H1 (cell line): ENCODE measurements around the gene NLRP6. TPM values are rescaled to one million over a fixed set of nuclear protein-coding genes. Genes with fewer than 3 reads are reported as not detected.

Experiments used
- CTCF ChIA-PET: fragments of 300-600 bp; sonication (Branson Sonifier 250); formaldehyde crosslinking; loops from one replicate; lab custom pipeline; 2021; ENCODE audit not compliant: partially characterized antibody; lab: Charles Lee
- POLR2A ChIA-PET: fragments of 300-600 bp; sonication (Branson Sonifier 250); formaldehyde crosslinking; loops from one replicate; lab custom pipeline; 2021; ENCODE audit warnings: inconsistent platforms; ENCODE audit not compliant: partially characterized antibody; lab: Charles Lee
- DNase-seq, 2 experiments: peaks; one replicate each; pipeline versions ENCODE4 v3.0.0 to v3.0.0-alpha.2; 2010 to 2022; ENCODE audit warnings: low spot score in 2 of 2, low read depth in 1 of 2, mixed read lengths in 1 of 2
- FAIRE-seq: peaks from 2 replicates; lab custom pipeline; 2011; peaks lifted over from hg19 to GRCh38; lab: Jason Lieb, UNC
- H2AFZ ChIP-seq: 2 replicates; pipeline ENCODE4 v1.8.1; 2012; ENCODE audit warnings: low read length, inconsistent platforms
- H2AK5ac ChIP-seq: 2 replicates; pipeline ENCODE4 v1.6.1; 2013; ENCODE audit warnings: low read depth, low read length
- H2BK120ac ChIP-seq: replicated peaks from 2 replicates; pipeline ENCODE3; 2013; ENCODE audit warnings: low read depth, low read length, inconsistent platforms
- H2BK12ac ChIP-seq: 2 replicates; pipeline ENCODE4 v1.6.1; 2013; ENCODE audit warnings: low read depth, low read length
- H2BK15ac ChIP-seq: 2 replicates; pipeline ENCODE4 v1.6.1; 2013; ENCODE audit warnings: low read length
- H2BK20ac ChIP-seq: 2 replicates; pipeline ENCODE4 v1.6.1; 2013; ENCODE audit warnings: low read length
- H2BK5ac ChIP-seq: 2 replicates; pipeline ENCODE4 v1.6.1; 2013; ENCODE audit warnings: low read depth, low read length
- H3K14ac ChIP-seq: 2 replicates; pipeline ENCODE4 v1.6.1; 2013; ENCODE audit warnings: inconsistent platforms; ENCODE audit not compliant: insufficient read length
- H3K18ac ChIP-seq: 2 replicates; pipeline ENCODE4 v1.6.1; 2013; ENCODE audit warnings: low read length; ENCODE audit errors: extremely low read depth
- H3K23ac ChIP-seq: 2 replicates; pipeline ENCODE4 v1.6.1; 2013; ENCODE audit warnings: inconsistent platforms; ENCODE audit not compliant: insufficient read length
- H3K23me2 ChIP-seq: 2 replicates; pipeline ENCODE4 v1.6.1; 2013; ENCODE audit warnings: low read depth, low read length
- H3K27ac ChIP-seq: 2 replicates; pipeline ENCODE4 v1.6.1; 2011; ENCODE audit warnings: low read depth, low read length, inconsistent platforms
- H3K27me3 ChIP-seq, 4 experiments: replicated peaks in 1 of 4; 1 replicate in 1 of 4; 2 replicates in 3 of 4; pipeline versions ENCODE4 v1.6.1 to v1.8.1; 2011 to 2013; ENCODE audit warnings: low read length in 3 of 4, mild to moderate bottlenecking in 3 of 4, inconsistent platforms in 2 of 4, mixed read lengths in 2 of 4, moderate library complexity in 1 of 4; ENCODE audit not compliant: control insufficient read depth in 3 of 4, insufficient read depth in 3 of 4; ENCODE audit errors: extremely low read depth in 1 of 4
- H3K36me3 ChIP-seq, 4 experiments: 2 replicates each; pipeline versions ENCODE4 v1.6.1 to v1.8.1; 2011 to 2013; ENCODE audit warnings: mild to moderate bottlenecking in 4 of 4, low read length in 3 of 4, moderate library complexity in 2 of 4, control low read depth in 1 of 4, inconsistent platforms in 1 of 4; ENCODE audit not compliant: insufficient read depth in 4 of 4, control insufficient read depth in 2 of 4
- H3K4ac ChIP-seq: replicated peaks from 2 replicates; pipeline ENCODE3; 2013; ENCODE audit warnings: low read length, low read depth, mixed read lengths, inconsistent platforms; ENCODE audit not compliant: insufficient read length
- H3K4me1 ChIP-seq, 4 experiments: replicated peaks in 1 of 4; 1 replicate in 1 of 4; 2 replicates in 3 of 4; pipeline versions ENCODE4 v1.6.1 to v1.8.1; 2011 to 2013; ENCODE audit warnings: low read length in 3 of 4, inconsistent platforms in 2 of 4, mixed read lengths in 1 of 4; ENCODE audit not compliant: insufficient read depth in 4 of 4, control insufficient read depth in 3 of 4
- H3K4me2 ChIP-seq, 2 experiments: 2 replicates each; pipeline versions ENCODE4 v1.6.1 to v1.8.1; 2011 to 2013; ENCODE audit warnings: low read depth in 2 of 2, low read length in 2 of 2, control low read depth in 1 of 2, inconsistent platforms in 1 of 2, mild to moderate bottlenecking in 1 of 2; ENCODE audit not compliant: insufficient read depth in 1 of 2
- H3K4me3 ChIP-seq, 4 experiments: fragments of 200-600, 300-600 bp in 1 of 4; sonication (generic), shearing (Covaris generic), sonication (Bioruptor Twin) in 1 of 4; 2 replicates each; pipeline versions ENCODE4 v1.5.1 to v1.8.1; 2011 to 2016; ENCODE audit warnings: low read length in 4 of 4, low read depth in 3 of 4, control low read depth in 2 of 4, inconsistent platforms in 2 of 4, mild to moderate bottlenecking in 2 of 4, mixed read lengths in 1 of 4, moderate library complexity in 1 of 4; ENCODE audit not compliant: insufficient read depth in 2 of 4; ENCODE audit errors: extremely low read depth in 1 of 4
- H3K56ac ChIP-seq: replicated peaks from 2 replicates; pipeline ENCODE3; 2013; ENCODE audit warnings: low read depth, mild to moderate bottlenecking, mixed read lengths, low read length, inconsistent platforms; ENCODE audit not compliant: insufficient read length
- H3K79me1 ChIP-seq: 2 replicates; pipeline ENCODE4 v1.6.1; 2013; ENCODE audit warnings: low read depth, low read length, control low read depth
- H3K79me2 ChIP-seq, 2 experiments: 2 replicates each; pipeline versions ENCODE4 v1.6.1 to v1.8.1; 2012 to 2013; ENCODE audit warnings: low read length in 2 of 2, mild to moderate bottlenecking in 2 of 2, inconsistent platforms in 1 of 2; ENCODE audit not compliant: insufficient read depth in 2 of 2, control insufficient read depth in 1 of 2
- H3K9ac ChIP-seq, 4 experiments: replicated peaks in 1 of 4; 1 replicate in 1 of 4; 2 replicates in 3 of 4; pipeline versions ENCODE4 v1.6.1 to v1.8.1; 2011 to 2013; ENCODE audit warnings: low read depth in 3 of 4, low read length in 3 of 4, control low read depth in 2 of 4, mild to moderate bottlenecking in 2 of 4, moderate library complexity in 2 of 4, inconsistent platforms in 1 of 4; ENCODE audit errors: extremely low read depth in 1 of 4
- H3K9me3 ChIP-seq, 2 experiments: 2 replicates each; pipeline versions ENCODE4 v1.6.1 to v1.8.1; 2012 to 2013; ENCODE audit warnings: mild to moderate bottlenecking in 2 of 2, moderate library complexity in 2 of 2, control low read depth in 1 of 2, inconsistent platforms in 1 of 2, low read depth in 1 of 2, low read length in 1 of 2, mixed read lengths in 1 of 2; ENCODE audit not compliant: insufficient read depth in 2 of 2
- H4K20me1 ChIP-seq, 2 experiments: replicated peaks in 1 of 2; 2 replicates each; pipeline versions ENCODE3 to v1.8.1; 2011 to 2013; ENCODE audit warnings: inconsistent platforms in 2 of 2, low read length in 2 of 2, mild to moderate bottlenecking in 1 of 2; ENCODE audit not compliant: insufficient read depth in 2 of 2, control insufficient read depth in 1 of 2
- H4K5ac ChIP-seq: 2 replicates; pipeline ENCODE4 v1.6.1; 2013; ENCODE audit warnings: low read length, low read depth, mixed read lengths, inconsistent platforms; ENCODE audit not compliant: insufficient read length
- H4K8ac ChIP-seq: 2 replicates; pipeline ENCODE4 v1.8.0; 2013; ENCODE audit warnings: mild to moderate bottlenecking, moderate library complexity, low read length, inconsistent platforms; ENCODE audit not compliant: insufficient read depth; ENCODE audit errors: extremely low read depth
- H4K91ac ChIP-seq: replicated peaks from 2 replicates; pipeline ENCODE3; 2013; ENCODE audit warnings: low read length, mixed read lengths, inconsistent platforms; ENCODE audit not compliant: insufficient read length
- BCL11A ChIP-seq, 2 experiments: IDR thresholded peaks; one replicate each; pipeline ENCODE4 v1.6.1; 2011; ENCODE audit warnings: low read depth in 2 of 2, low read length in 2 of 2, mild to moderate bottlenecking in 2 of 2
- CEBPB ChIP-seq: IDR thresholded peaks from 2 replicates; pipeline ENCODE4 v1.6.1; 2012; ENCODE audit warnings: low read depth, low read length
- CHD1 ChIP-seq: IDR thresholded peaks from 2 replicates; pipeline ENCODE4 v1.6.1; 2012; ENCODE audit warnings: low read depth, low read length, improper control_type of control experiment
- CTBP2 ChIP-seq: IDR thresholded peaks from 2 replicates; pipeline ENCODE4 v1.7.0; 2011; ENCODE audit warnings: borderline replicate concordance, mild to moderate bottlenecking, moderate library complexity, mixed read lengths, low read length; ENCODE audit not compliant: insufficient read depth, insufficient read length
- GTF2F1 ChIP-seq: IDR thresholded peaks from 2 replicates; pipeline ENCODE4 v1.6.1; 2012; ENCODE audit warnings: low read depth, low read length, improper control_type of control experiment, borderline replicate concordance
- NANOG ChIP-seq: IDR thresholded peaks from 2 replicates; pipeline ENCODE4 v1.6.1; 2011; ENCODE audit warnings: low read length, low read depth, mild to moderate bottlenecking, inconsistent platforms; ENCODE audit not compliant: insufficient read depth, poor library complexity, severe bottlenecking
- PHF8 ChIP-seq: fragments of 200-600 bp; sonication (generic); conservative IDR thresholded peaks from 2 replicates; pipeline ENCODE4 v1.7.1; 2012; ENCODE audit warnings: low read depth, mild to moderate bottlenecking, inconsistent platforms, low read length, moderate library complexity
- YY1 ChIP-seq: IDR thresholded peaks from 2 replicates; pipeline ENCODE4 v1.6.1; 2011; ENCODE audit warnings: low read depth, mild to moderate bottlenecking, low read length
- ZNF274 ChIP-seq: IDR thresholded peaks from 2 replicates; pipeline ENCODE4 v1.7.0; 2012; ENCODE audit warnings: low read length, borderline replicate concordance; ENCODE audit errors: extremely low read depth
- WGBS, 2 experiments: shearing (Covaris generic) in 1 of 2; methylation state at CpG; one replicate each; pipeline versions ENCODE4 v1.1.6 to v1.1.7; 2013 to 2015; ENCODE audit warnings: low lambda C conversion rate in 2 of 2, mixed read lengths in 2 of 2, inconsistent platforms in 1 of 2, low coverage in 1 of 2, missing lambda C conversion rate in 1 of 2; ENCODE audit not compliant: insufficient replicate concordance in 2 of 2, insufficient coverage in 1 of 2, insufficient read length in 1 of 2; ENCODE audit errors: extremely low coverage in 1 of 2, missing lambda C conversion rate in 1 of 2; 5-methylcytosine and 5-hydroxymethylcytosine counted together
- polyA plus RNA-seq, 7 experiments: library from polyadenylated mRNA; depleted of rRNA in 3 of 7; stranded (reverse) in 5 of 7; unstranded in 2 of 7; fragments of >200 nt in 5 of 7; fragments of 200-250 nt in 2 of 7; gene quantifications; 1 replicate in 5 of 7; 2 replicates in 1 of 7; 4 replicates in 1 of 7; pipeline versions ENCODE4 v1.2.1 to v1.2.3, GENCODE V29; 2011 to 2013; ENCODE audit warnings: missing spikeins in 2 of 7, mixed read lengths in 2 of 7
- total RNA-seq: library from RNA; stranded (reverse); fragmentation: NEBNext Ultra II Directional; extraction: Animal tissue kit (Norgen Biotek cat#: 25700); gene quantifications from 2 replicates; pipeline ENCODE4 v1.2.1, GENCODE V29; 2021
- TF ChIP-seq, protein P1 (sequence below): IDR thresholded peaks from 2 replicates; pipeline ENCODE4 v1.6.1; 2012; ENCODE audit warnings: low read length, inconsistent platforms

The NLRP6 gene
- total and polyA plus RNA-seq, 2 of the 8 experiments (the other 6 are each of a cell fraction or from before 2014, with no cell fraction given), result not detected

DNA sequence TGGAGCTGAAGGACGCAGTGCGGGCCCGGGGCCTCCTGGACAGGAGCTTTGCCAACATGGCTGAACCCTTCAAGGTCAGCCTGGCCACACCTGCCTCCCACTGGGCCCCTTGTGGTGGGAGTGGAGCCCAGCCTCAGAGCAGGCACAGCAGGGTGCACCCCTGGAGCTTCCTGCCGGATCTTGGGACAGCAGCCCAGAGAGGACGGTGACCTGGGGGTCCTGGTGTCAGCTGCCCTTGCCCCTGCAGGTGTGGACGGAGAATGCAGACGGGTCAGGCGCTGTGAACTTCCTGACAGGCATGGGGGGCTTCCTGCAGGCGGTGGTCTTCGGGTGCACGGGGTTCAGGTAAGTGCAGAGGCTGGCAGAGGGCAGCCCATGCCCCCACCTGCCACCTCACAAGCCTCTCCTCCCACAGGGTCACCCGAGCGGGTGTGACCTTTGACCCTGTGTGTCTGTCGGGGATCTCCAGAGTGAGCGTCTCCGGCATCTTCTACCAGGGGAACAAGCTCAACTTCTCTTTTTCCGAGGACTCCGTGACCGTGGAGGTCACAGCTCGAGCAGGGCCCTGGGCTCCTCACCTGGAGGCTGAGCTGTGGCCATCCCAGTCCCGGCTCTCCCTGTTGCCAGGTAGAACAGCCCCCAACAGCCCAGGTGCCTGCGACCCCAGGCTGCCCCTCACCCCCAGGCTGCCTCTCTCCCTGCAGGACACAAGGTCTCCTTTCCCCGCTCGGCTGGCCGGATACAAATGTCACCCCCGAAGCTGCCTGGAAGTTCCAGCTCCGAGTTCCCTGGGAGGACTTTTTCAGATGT, 15.8 kb downstream of the NLRP6 start:
- Histone ChIP-seq H2AFZ (no peak overlapping the region), H3K18ac (no peak overlapping the region; the same call in 1 of the 2 replicates), H3K27me3 (no peaks in the 10 kb centered on the region), H3K36me3 (peaks cover 3 to 30% (median 15%) of the 10 kb centered on the region in 4 experiments; a peak in 6 of 8 replicates), H3K79me2 (no peaks in the 10 kb centered on the region), H3K4ac (no peak overlapping the region), H2BK5ac (no peak overlapping the region), H3K23ac (no peak overlapping the region), H3K27ac (no peak overlapping the region), H2BK15ac (0 out of 2 replicates have a peak overlapping the region, but pooled peaks have one; percentile 46), H2BK12ac (no peak overlapping the region), H3K4me2 (no peak overlapping the region), H2BK120ac (no peak overlapping the region), H3K79me1 (0 out of 2 replicates have a peak, but pooled peaks cover 4% of the 10 kb centered on the region), H2AK5ac (no peak overlapping the region), H3K9ac (no peak overlapping the region), H3K56ac (no peak overlapping the region), H4K91ac (no peak overlapping the region), H4K8ac (no peak overlapping the region), H3K14ac (no peak overlapping the region), H3K23me2 (no peaks in the 10 kb centered on the region), H3K9me3 (no peaks in the 10 kb centered on the region), H4K20me1 (no peaks in the 10 kb centered on the region), H4K5ac (no peak overlapping the region), H3K4me1 (peaks cover 0 to 34% (median 24%) of the 10 kb centered on the region in 4 experiments; a peak in 6 of 7 replicates), H2BK20ac (no peak overlapping the region), H3K4me3 (no peak overlapping the region)
- DNase-seq (no peak), FAIRE-seq (no peak)
- POLR2A ChIA-PET, result interaction anchor here (0.6 to 3.0 kb wide), 9 partner anchors 9 to 515 kb away, joined by 3 to 17 read pairs (median 3); no protein-coding TSS in a partner anchor
- CTCF ChIA-PET, result interaction anchor here (0.8 to 3.4 kb wide), 8 partner anchors 8 to 68 kb away, joined by 3 to 29 read pairs (median 4); partner anchors contain the start of gene IFITM2
- 96% methylated on average over 21 of the region's 27 CpGs; no CpG with 5 or more reads in 1 of the 2 experiments for WGBS, 2 experiments
- TF ChIP-seq CTBP2, result no peak
- no peak for TF ChIP-seq CHD1
- TF ChIP-seq PHF8, result no peak
- TF ChIP-seq, protein P1, sequence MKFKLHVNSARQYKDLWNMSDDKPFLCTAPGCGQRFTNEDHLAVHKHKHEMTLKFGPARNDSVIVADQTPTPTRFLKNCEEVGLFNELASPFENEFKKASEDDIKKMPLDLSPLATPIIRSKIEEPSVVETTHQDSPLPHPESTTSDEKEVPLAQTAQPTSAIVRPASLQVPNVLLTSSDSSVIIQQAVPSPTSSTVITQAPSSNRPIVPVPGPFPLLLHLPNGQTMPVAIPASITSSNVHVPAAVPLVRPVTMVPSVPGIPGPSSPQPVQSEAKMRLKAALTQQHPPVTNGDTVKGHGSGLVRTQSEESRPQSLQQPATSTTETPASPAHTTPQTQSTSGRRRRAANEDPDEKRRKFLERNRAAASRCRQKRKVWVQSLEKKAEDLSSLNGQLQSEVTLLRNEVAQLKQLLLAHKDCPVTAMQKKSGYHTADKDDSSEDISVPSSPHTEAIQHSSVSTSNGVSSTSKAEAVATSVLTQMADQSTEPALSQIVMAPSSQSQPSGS, result no peak
- TF ChIP-seq CEBPB, result no peak
- TF ChIP-seq ZNF274, result no peak
- no peak for TF ChIP-seq BCL11A (IDR thresholded peaks at IDR 0.05; ENCODE audit: low read depth in 2 of 2, low read length in 2 of 2)
- no peak for TF ChIP-seq YY1
- no peak for TF ChIP-seq GTF2F1
- no peak for TF ChIP-seq NANOG
